Measurements from ENCODE around the gene FNDC3B. TPM values are rescaled to one million over a fixed set of nuclear protein-coding genes. Genes with fewer than 3 reads are reported as not detected.

The FNDC3B gene
- total RNA-seq, 1 donor from 2014 or later, result 204 TPM

DNA sequence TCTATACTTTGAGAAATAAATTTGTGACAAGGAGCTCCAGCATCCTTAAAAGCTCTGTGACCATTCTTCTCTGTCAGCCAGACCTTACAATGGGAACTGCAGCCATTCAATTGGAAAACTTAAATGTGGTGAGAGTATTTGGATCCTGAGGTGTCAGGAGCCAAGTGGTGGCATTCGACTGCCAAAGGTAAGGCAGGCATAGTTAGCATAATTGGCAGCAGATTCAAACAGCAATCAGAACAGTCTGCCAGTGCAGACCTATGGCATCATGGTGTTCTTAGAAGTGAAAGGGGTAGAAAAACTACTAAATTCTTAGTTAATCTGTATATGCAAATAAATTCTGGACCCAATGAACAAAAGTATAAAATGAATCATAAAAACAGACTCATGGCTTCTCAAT, 18.2 kb upstream of the FNDC3B start:
- Mint-ChIP-seq H3K4me3 (ENCODE audit: unreplicated experiment) (no peak overlapping the region), H3K9me3 (ENCODE audit: unreplicated experiment) (no peaks in the 10 kb centered on the region), H3K27me3 (ENCODE audit: unreplicated experiment) (no peaks in the 10 kb centered on the region), H3K27ac (ENCODE audit: unreplicated experiment) (no peak overlapping the region), H3K4me1 (ENCODE audit: unreplicated experiment) (no peaks in the 10 kb centered on the region), H3K36me3 (ENCODE audit: low read depth, unreplicated experiment) (no peaks in the 10 kb centered on the region)
- no peak for TF ChIP-seq CTCF (IDR thresholded peaks at IDR 0.05; ENCODE audit: unreplicated experiment)
- no peak for DNase-seq (ENCODE audit: low spot score)

DNA sequence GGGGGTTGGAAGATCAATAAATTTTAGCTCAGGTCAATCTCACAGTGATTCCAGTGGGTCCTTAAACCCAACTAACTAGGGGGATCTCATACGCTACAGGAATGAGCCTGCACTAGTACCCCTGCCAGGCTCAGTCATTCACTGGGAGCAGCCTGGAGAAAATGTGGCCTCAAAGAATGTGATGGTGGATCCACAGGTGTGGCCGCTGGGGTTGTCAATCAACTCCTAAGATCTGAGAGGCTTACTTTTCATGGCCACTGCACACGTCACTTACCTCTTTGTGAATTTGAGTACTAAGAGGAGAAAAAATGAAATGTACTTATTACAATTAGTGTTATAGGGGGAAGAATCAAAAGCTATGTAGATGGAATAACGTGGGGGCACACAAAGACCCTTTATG, 17.5 kb upstream of the FNDC3B start:
- no peak for DNase-seq (ENCODE audit: low spot score)
- no peaks in the 10 kb centered on the region for H3K4me1 Mint-ChIP-seq (ENCODE audit: unreplicated experiment)
- TF ChIP-seq CTCF (IDR thresholded peaks at IDR 0.05; ENCODE audit: unreplicated experiment), result no peak
- H3K9me3 Mint-ChIP-seq (ENCODE audit: unreplicated experiment), result no peaks in the 10 kb centered on the region
- no peak overlapping the region for H3K27ac Mint-ChIP-seq (ENCODE audit: unreplicated experiment)
- H3K4me3 Mint-ChIP-seq (ENCODE audit: unreplicated experiment), result no peak overlapping the region
- H3K36me3 Mint-ChIP-seq (ENCODE audit: low read depth, unreplicated experiment), result no peaks in the 10 kb centered on the region
- H3K27me3 Mint-ChIP-seq (ENCODE audit: unreplicated experiment), result no peaks in the 10 kb centered on the region

- Mint-ChIP-seq H3K4me3 (ENCODE audit: unreplicated experiment) (no peak overlapping the region), H3K27me3 (ENCODE audit: unreplicated experiment) (no peaks in the 10 kb centered on the region), H3K9me3 (ENCODE audit: unreplicated experiment) (no peaks in the 10 kb centered on the region), H3K36me3 (ENCODE audit: low read depth, unreplicated experiment) (no peaks in the 10 kb centered on the region), H3K4me1 (ENCODE audit: unreplicated experiment) (no peaks in the 10 kb centered on the region), H3K27ac (ENCODE audit: unreplicated experiment) (no peak overlapping the region)
- DNase-seq (ENCODE audit: low spot score), result no peak
- no peak for TF ChIP-seq CTCF (IDR thresholded peaks at IDR 0.05; ENCODE audit: unreplicated experiment)
These were observed 15.5 kb upstream of the FNDC3B start for GRCh38 chr3:172023915-172024314.

DNA sequence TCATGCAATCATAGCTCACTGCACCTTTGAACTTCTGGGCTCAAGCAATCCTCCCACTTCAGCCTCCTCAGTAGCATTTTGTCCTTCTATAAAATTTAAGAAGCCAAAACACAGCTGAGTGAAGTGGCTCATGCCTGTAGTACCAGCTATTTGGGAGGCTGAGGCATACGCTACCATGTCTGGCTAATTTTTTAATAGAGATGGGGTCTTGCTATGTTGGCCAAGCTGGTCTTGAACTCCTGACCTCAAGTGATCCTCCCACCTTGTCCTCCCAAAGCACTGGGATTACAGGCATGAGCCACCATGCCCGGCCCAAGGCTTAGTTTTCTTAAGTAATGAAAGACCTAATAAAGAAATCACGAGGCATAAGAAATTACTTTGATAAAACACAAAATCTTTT, 14.7 kb upstream of the FNDC3B start:
- no peaks in the 10 kb centered on the region for H3K27me3 Mint-ChIP-seq (ENCODE audit: unreplicated experiment)
- no peaks in the 10 kb centered on the region for H3K4me1 Mint-ChIP-seq (ENCODE audit: unreplicated experiment)
- H3K9me3 Mint-ChIP-seq (ENCODE audit: unreplicated experiment), result no peaks in the 10 kb centered on the region
- TF ChIP-seq CTCF (IDR thresholded peaks at IDR 0.05; ENCODE audit: unreplicated experiment), result no peak
- DNase-seq (ENCODE audit: low spot score), result no peak
- H3K4me3 Mint-ChIP-seq (ENCODE audit: unreplicated experiment), result no peak overlapping the region
- H3K27ac Mint-ChIP-seq (ENCODE audit: unreplicated experiment), result no peak overlapping the region
- no peaks in the 10 kb centered on the region for H3K36me3 Mint-ChIP-seq (ENCODE audit: low read depth, unreplicated experiment)

GRCh38 chr3:172029425-172030098, 9.8 kb upstream of the FNDC3B start:
- Mint-ChIP-seq H3K4me3 (ENCODE audit: unreplicated experiment) (peak overlapping the region; percentile 79), H3K36me3 (ENCODE audit: low read depth, unreplicated experiment) (no peaks in the 10 kb centered on the region), H3K27ac (ENCODE audit: unreplicated experiment) (no peak overlapping the region), H3K27me3 (ENCODE audit: unreplicated experiment) (no peaks in the 10 kb centered on the region), H3K9me3 (ENCODE audit: unreplicated experiment) (no peaks in the 10 kb centered on the region), H3K4me1 (ENCODE audit: unreplicated experiment) (no peaks in the 10 kb centered on the region)
- no peak for TF ChIP-seq CTCF (IDR thresholded peaks at IDR 0.05; ENCODE audit: unreplicated experiment)
- no peak for DNase-seq (ENCODE audit: low spot score)

All from endothelial cell (in vitro differentiated cells).